Upper lobe of left lung (tissue), 4 donors: Measurements from ENCODE around the gene FCGBP.

ENCODE experiments used
- CTCF ChIP-seq, 6 experiments: fragments of 450-650 bp in 4 of 6; fragments of 200-600 bp in 2 of 6; sonication (generic) in 2 of 6; IDR thresholded peaks; one replicate each; pipeline ENCODE4 v1.5.1; 2016 to 2019; ENCODE audit warnings: antibody characterized with exemption in 6 of 6
- POLR2A ChIP-seq, 4 donors: fragments of 450-650 bp; IDR thresholded peaks; one replicate each; pipeline ENCODE4 v1.5.1; 2016 to 2017; ENCODE audit warnings: antibody characterized with exemption in 4 of 4, mild to moderate bottlenecking in 2 of 4
- POLR2AphosphoS5 ChIP-seq, 2 donors: sonication (generic); formaldehyde crosslinking; IDR thresholded peaks; one replicate each; pipeline ENCODE4 v1.5.1; 2017; ENCODE audit warnings: antibody characterized with exemption in 2 of 2

- TF ChIP-seq POLR2A (IDR thresholded peaks at IDR 0.05) = no peak
- no peak for TF ChIP-seq CTCF (IDR thresholded peaks at IDR 0.05)
- TF ChIP-seq POLR2AphosphoS5 (IDR thresholded peaks at IDR 0.05) = no peak
Observed at GRCh38 chr19:39951686-39952085, 17.3 kb upstream of the FCGBP start.
